OCI-LY3 (cell line): ENCODE measurements around the gene MPV17L2.

Source experiments
- H2AFZ ChIP-seq: fragments of 200-600, 300-600 bp; shearing (Covaris generic); 2 replicates; pipeline ENCODE4 v1.6.0; 2014; ENCODE audit warnings: antibody characterized with exemption, low read depth, low read length
- H3K27ac ChIP-seq: fragments of 200-600, 300-600 bp; sonication (generic); 2 replicates; pipeline ENCODE4 v1.5.1; 2014; ENCODE audit warnings: mild to moderate bottlenecking, low read length, moderate library complexity, mixed read lengths
- H3K27me3 ChIP-seq: fragments of 200-600, 300-600 bp; sonication (generic); 2 replicates; pipeline ENCODE4 v1.6.1; 2014; ENCODE audit warnings: low read depth, low read length, mixed read lengths
- H3K36me3 ChIP-seq: fragments of 200-600, 300-600 bp; sonication (generic); replicated peaks from 2 replicates; pipeline ENCODE3; 2014; ENCODE audit warnings: low read depth, low read length, mixed read lengths
- H3K4me1 ChIP-seq: fragments of 300-600, 200-600 bp; sonication (generic); 2 replicates; pipeline ENCODE4 v1.6.1; 2014; ENCODE audit warnings: low read length, mixed read lengths
- H3K4me2 ChIP-seq: fragments of 200-600, 300-600 bp; sonication (generic); 2 replicates; pipeline ENCODE4 v1.6.1; 2014; ENCODE audit warnings: low read length, mixed read lengths
- H3K4me3 ChIP-seq: fragments of 300-600, 200-600 bp; sonication (generic); 2 replicates; pipeline ENCODE4 v1.5.1; 2014; ENCODE audit warnings: antibody characterized with exemption, mild to moderate bottlenecking, low read length, moderate library complexity
- H3K79me2 ChIP-seq: fragments of 300-600, 200-600 bp; shearing (Covaris generic); 2 replicates; pipeline ENCODE4 v1.6.1; 2014; ENCODE audit warnings: mild to moderate bottlenecking, low read length, mixed read lengths
- H3K9ac ChIP-seq: fragments of 300-600, 200-600 bp; shearing (Covaris generic); 2 replicates; pipeline ENCODE4 v1.6.0; 2014; ENCODE audit warnings: mild to moderate bottlenecking, low read length, moderate library complexity
- H3K9me3 ChIP-seq: fragments of 200-600, 300-600 bp; shearing (Covaris generic); 2 replicates; pipeline ENCODE4 v1.6.1; 2014; ENCODE audit warnings: low read length, mixed read lengths; ENCODE audit not compliant: insufficient read depth
- H4K20me1 ChIP-seq: fragments of 200-600, 300-600 bp; sonication (generic); 2 replicates; pipeline ENCODE4 v1.6.1; 2016; ENCODE audit warnings: low read length, mixed read lengths; ENCODE audit not compliant: insufficient read depth
- EZH2phosphoT487 ChIP-seq: fragments of 200-600 bp; shearing (Covaris generic); IDR thresholded peaks from 2 replicates; pipeline ENCODE4 v1.6.1; 2018; ENCODE audit warnings: antibody characterized with exemption, mixed run types, low read depth
- TF ChIP-seq, protein P1 (sequence below): fragments of 200-600, 300-600 bp; sonication (generic); IDR thresholded peaks from 2 replicates; pipeline ENCODE4 v1.5.1; 2014; ENCODE audit warnings: antibody characterized with exemption, low read length, low read depth

The MPV17L2 gene

DNA sequence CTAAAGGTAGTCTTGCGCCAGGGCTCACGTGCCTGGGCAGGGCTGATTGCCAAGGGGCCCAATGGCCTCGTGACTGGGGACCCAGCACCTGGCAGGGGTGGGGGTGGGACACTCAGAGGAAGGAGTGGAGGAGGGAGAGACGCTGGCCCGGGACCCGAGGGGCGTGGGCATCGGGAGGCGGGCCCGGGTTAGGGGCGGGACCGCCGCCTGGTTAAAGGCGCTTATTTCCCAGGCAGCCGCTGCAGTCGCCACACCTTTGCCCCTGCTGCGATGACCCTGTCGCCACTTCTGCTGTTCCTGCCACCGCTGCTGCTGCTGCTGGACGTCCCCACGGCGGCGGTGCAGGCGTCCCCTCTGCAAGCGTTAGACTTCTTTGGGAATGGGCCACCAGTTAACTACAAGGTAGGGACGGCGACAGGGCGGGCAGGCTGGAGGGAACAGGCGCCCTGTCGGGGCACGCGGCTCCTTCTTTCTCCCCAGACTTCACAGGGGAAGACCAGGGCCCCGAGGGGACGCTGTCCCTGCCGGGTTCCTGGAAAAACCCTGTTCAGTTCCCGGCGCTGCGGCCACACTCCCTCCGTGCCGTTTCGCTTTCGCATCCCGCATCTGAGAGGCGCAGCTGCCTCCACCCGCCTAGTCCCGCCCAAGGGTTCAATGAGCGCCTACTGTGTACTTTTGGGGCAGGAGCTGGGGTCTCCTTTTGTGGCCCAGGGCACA lies 19.3 kb upstream of the MPV17L2 start, which contains the start of gene IFI30:
IFI30 (plus strand) TSS at position 242 of the 717 bp plus-strand sequence; CDS start at position 271, 29 bp downstream.
- Histone ChIP-seq H3K79me2 (peaks cover 39% of the 10 kb centered on the region), H3K4me1 (peaks cover 56% of the 10 kb centered on the region), H2AFZ (no peak within 1 kb of the TSS), H4K20me1 (peaks cover 24% of the 10 kb centered on the region), H3K27me3 (no peaks in the 10 kb centered on the region), H3K36me3 (peaks cover 53% of the 10 kb centered on the region), H3K4me2 (peak within 1 kb of the TSS; percentile 89), H3K9me3 (no peaks in the 10 kb centered on the region), H3K27ac (peak within 1 kb of the TSS; percentile 96), H3K9ac (peak within 1 kb of the TSS; percentile 88), H3K4me3 (peak within 1 kb of the TSS; percentile 84)
- TF ChIP-seq, protein P1, sequence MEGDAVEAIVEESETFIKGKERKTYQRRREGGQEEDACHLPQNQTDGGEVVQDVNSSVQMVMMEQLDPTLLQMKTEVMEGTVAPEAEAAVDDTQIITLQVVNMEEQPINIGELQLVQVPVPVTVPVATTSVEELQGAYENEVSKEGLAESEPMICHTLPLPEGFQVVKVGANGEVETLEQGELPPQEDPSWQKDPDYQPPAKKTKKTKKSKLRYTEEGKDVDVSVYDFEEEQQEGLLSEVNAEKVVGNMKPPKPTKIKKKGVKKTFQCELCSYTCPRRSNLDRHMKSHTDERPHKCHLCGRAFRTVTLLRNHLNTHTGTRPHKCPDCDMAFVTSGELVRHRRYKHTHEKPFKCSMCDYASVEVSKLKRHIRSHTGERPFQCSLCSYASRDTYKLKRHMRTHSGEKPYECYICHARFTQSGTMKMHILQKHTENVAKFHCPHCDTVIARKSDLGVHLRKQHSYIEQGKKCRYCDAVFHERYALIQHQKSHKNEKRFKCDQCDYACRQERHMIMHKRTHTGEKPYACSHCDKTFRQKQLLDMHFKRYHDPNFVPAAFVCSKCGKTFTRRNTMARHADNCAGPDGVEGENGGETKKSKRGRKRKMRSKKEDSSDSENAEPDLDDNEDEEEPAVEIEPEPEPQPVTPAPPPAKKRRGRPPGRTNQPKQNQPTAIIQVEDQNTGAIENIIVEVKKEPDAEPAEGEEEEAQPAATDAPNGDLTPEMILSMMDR, result no peak
- no peak for TF ChIP-seq EZH2phosphoT487

DNA sequence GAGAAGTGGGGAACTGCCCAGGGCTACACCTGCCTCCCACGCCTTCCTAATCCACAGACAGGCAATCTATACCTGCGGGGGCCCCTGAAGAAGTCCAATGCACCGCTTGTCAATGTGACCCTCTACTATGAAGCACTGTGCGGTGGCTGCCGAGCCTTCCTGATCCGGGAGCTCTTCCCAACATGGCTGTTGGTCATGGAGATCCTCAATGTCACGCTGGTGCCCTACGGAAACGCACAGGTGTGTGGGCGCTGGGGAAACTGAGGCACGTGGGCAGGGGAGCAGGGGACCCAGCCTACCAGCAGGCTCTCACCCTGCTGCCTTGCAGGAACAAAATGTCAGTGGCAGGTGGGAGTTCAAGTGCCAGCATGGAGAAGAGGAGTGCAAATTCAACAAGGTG lies 18.0 kb upstream of the MPV17L2 start:
- peaks cover 56% of the 10 kb centered on the region for H3K36me3 ChIP-seq
- H3K4me1 ChIP-seq, result peaks cover 44% of the 10 kb centered on the region
- TF ChIP-seq EZH2phosphoT487, result no peak
- TF ChIP-seq, protein P1, result no peak
- H3K4me2 ChIP-seq, result peak overlapping the region; percentile 89
- H3K27ac ChIP-seq, result peak overlapping the region; percentile 96
- H2AFZ ChIP-seq, result no peak overlapping the region
- H3K9ac ChIP-seq, result peak overlapping the region; percentile 88
- H3K4me3 ChIP-seq, result peak overlapping the region; percentile 84
- no peaks in the 10 kb centered on the region for H3K27me3 ChIP-seq
- H4K20me1 ChIP-seq, result peaks cover 24% of the 10 kb centered on the region
- H3K9me3 ChIP-seq, result no peaks in the 10 kb centered on the region
- peaks cover 39% of the 10 kb centered on the region for H3K79me2 ChIP-seq

DNA sequence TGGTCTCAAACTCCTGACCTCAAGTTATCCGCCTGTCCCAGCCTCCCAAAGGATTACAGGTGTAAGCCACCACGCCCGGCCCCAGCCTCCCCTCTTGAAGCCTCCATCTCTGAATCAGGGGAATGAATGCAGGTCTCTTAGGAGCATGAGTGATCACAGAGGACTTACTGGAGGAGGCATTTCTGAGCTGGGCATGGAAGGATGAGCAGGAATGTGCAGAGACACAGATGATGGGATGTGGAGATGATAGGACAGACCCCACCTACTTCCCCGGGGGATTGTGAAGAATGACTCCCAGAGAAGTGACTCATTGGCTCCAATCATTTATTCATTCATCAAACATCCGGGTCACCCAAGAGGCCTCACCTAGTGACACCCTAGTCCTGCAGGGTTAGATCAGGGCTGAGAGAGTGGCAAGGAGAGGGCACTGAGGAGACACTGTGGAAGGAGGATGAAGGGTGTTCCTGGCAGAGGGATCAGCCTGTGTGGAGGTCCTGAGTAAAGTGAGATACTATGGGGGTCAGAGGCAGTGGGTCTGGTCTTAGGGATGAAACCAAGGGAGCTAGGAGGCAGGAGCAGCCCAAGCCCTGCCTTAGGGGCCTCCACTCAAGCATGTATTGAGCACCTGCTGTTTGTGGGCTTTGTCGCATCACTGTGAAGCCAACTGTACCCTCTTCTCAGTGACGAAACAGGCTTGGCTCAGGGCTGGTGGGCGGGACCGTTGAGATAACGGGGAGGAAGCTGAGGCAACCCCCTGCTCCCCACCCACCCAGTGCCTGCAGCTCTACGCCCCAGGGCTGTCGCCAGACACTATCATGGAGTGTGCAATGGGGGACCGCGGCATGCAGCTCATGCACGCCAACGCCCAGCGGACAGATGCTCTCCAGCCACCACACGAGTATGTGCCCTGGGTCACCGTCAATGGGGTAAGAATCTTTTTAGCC lies 16.4 kb upstream of the MPV17L2 start:
- no peak overlapping the region for H3K4me3 ChIP-seq
- H3K27ac ChIP-seq, result no peak overlapping the region
- H3K4me1 ChIP-seq, result peaks cover 31% of the 10 kb centered on the region

More for the DNA sequence above, 16.4 kb upstream of the MPV17L2 start:
- Histone ChIP-seq H3K27me3 (no peaks in the 10 kb centered on the region), H2AFZ (no peak overlapping the region), H4K20me1 (peaks cover 24% of the 10 kb centered on the region), H3K4me2 (no peak overlapping the region), H3K9me3 (no peaks in the 10 kb centered on the region), H3K36me3 (peaks cover 51% of the 10 kb centered on the region), H3K9ac (no peak overlapping the region), H3K79me2 (peaks cover 39% of the 10 kb centered on the region)
- TF ChIP-seq, protein P1, result no peak
- TF ChIP-seq EZH2phosphoT487, result no peak
